ENCODE results near the gene DUT. TPM values are rescaled to one million over a fixed set of nuclear protein-coding genes. Genes with fewer than 3 reads are reported as not detected.

The DUT gene
- total and polyA plus RNA-seq, 10 donors, result 72.6 to 145 (median 85.9) TPM

DNA sequence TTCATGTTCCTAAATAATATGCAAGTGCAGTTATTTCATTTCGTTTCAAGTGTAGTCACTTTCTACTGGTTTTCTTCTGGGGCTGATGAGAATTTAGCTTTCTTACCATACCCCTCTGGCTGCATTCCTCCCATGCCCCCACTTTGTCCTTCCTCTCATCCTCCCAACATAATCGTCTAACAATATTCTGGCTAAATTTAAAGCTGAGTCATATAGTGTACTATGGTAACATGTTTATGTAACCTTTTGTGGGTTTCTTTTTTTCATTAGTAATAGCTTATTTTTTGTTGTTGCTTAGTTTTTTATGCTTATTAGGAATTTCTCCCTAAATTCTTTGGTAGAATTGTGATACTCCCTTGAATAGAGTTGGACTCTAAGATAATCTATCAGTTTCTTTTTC lies 30.5 kb downstream of the DUT start:
- H3K4me1 ChIP-seq, result peaks cover 0 to 11% (median 9%) of the 10 kb centered on the region in 6 donors
- no peaks in the 10 kb centered on the region for H3K9me3 ChIP-seq
- no peak for DNase-seq
- 66 to 79% (median 71%) methylated on average over 2 of the region's 2 CpGs for WGBS, 5 donors
- no peak overlapping the region for H3K4me3 ChIP-seq
- no peak overlapping the region for H3K27ac ChIP-seq
- no peaks in the 10 kb centered on the region for H3K27me3 ChIP-seq (replicated peaks in 1 of 7)
- TF ChIP-seq POLR2AphosphoS5 (IDR thresholded peaks at IDR 0.05) (no peak), POLR2A (IDR thresholded peaks at IDR 0.05) (no peak)
- TF ChIP-seq, protein P1, sequence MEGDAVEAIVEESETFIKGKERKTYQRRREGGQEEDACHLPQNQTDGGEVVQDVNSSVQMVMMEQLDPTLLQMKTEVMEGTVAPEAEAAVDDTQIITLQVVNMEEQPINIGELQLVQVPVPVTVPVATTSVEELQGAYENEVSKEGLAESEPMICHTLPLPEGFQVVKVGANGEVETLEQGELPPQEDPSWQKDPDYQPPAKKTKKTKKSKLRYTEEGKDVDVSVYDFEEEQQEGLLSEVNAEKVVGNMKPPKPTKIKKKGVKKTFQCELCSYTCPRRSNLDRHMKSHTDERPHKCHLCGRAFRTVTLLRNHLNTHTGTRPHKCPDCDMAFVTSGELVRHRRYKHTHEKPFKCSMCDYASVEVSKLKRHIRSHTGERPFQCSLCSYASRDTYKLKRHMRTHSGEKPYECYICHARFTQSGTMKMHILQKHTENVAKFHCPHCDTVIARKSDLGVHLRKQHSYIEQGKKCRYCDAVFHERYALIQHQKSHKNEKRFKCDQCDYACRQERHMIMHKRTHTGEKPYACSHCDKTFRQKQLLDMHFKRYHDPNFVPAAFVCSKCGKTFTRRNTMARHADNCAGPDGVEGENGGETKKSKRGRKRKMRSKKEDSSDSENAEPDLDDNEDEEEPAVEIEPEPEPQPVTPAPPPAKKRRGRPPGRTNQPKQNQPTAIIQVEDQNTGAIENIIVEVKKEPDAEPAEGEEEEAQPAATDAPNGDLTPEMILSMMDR (IDR thresholded peaks at IDR 0.05 in 8 of 11, conservative IDR thresholded peaks at IDR 0.05 in 3 of 11), result no peak
- intact Hi-C loops (cut with DNase I; ENCODE audit: low total_unique reads), result no loop called here
- no peaks in the 10 kb centered on the region for H3K36me3 ChIP-seq

GRCh38 chr15:48363474-48363873 lies 32.2 kb downstream of the DUT start:
- no peak overlapping the region for H3K27ac ChIP-seq
- no peaks in the 10 kb centered on the region for H3K9me3 ChIP-seq
- intact Hi-C loops (cut with DNase I; ENCODE audit: low total_unique reads), result no loop called here
- H3K4me1 ChIP-seq, result peaks cover 0 to 7% (median 5%) of the 10 kb centered on the region in 6 donors
- TF ChIP-seq POLR2AphosphoS5 (IDR thresholded peaks at IDR 0.05), result no peak
- TF ChIP-seq POLR2A (IDR thresholded peaks at IDR 0.05), result no peak
- TF ChIP-seq, protein P1 (IDR thresholded peaks at IDR 0.05 in 8 of 11, conservative IDR thresholded peaks at IDR 0.05 in 3 of 11), result no peak
- WGBS, 5 donors, result 54 to 74% (median 58%) methylated on average over 5 of the region's 5 CpGs
- no peak for DNase-seq
- H3K36me3 ChIP-seq, result no peaks in the 10 kb centered on the region
- H3K4me3 ChIP-seq, result no peak overlapping the region
- H3K27me3 ChIP-seq (replicated peaks in 1 of 7), result no peaks in the 10 kb centered on the region

GRCh38 chr15:48365575-48365974 lies 34.3 kb downstream of the DUT start:
- no peaks in the 10 kb centered on the region for H3K4me1 ChIP-seq
- no peaks in the 10 kb centered on the region for H3K36me3 ChIP-seq
- WGBS, 5 donors, result 85 to 98% (median 90%) methylated on average over 1 of the region's 1 CpG
- no peaks in the 10 kb centered on the region for H3K27me3 ChIP-seq (replicated peaks in 1 of 7)
- no peaks in the 10 kb centered on the region for H3K9me3 ChIP-seq
- H3K27ac ChIP-seq, result no peak overlapping the region
- DNase-seq, result no peak
- H3K4me3 ChIP-seq, result no peak overlapping the region
- TF ChIP-seq POLR2AphosphoS5 (IDR thresholded peaks at IDR 0.05), result no peak
- no peak for TF ChIP-seq POLR2A (IDR thresholded peaks at IDR 0.05)
- intact Hi-C loops (cut with DNase I; ENCODE audit: low total_unique reads), result no loop called here

GRCh38 chr15:48366584-48367312 lies 35.5 kb downstream of the DUT start:
- TF ChIP-seq POLR2A (IDR thresholded peaks at IDR 0.05) (no peak), POLR2AphosphoS5 (IDR thresholded peaks at IDR 0.05) (no peak)
- TF ChIP-seq, protein P1 (IDR thresholded peaks at IDR 0.05 in 8 of 11, conservative IDR thresholded peaks at IDR 0.05 in 3 of 11), result no peak
- intact Hi-C loops (cut with DNase I; ENCODE audit: low total_unique reads), result no loop called here
- Histone ChIP-seq H3K4me1 (no peaks in the 10 kb centered on the region), H3K36me3 (no peaks in the 10 kb centered on the region), H3K27ac (no peak overlapping the region), H3K4me3 (no peak overlapping the region), H3K27me3 (replicated peaks in 1 of 7) (no peaks in the 10 kb centered on the region), H3K9me3 (no peaks in the 10 kb centered on the region)
- WGBS, 5 donors, result 58 to 79% (median 70%) methylated on average over 4 of the region's 4 CpGs
- DNase-seq, result no peak

Data from spleen (tissue), 11 donors.